HCT116 (cell line): Measurements from ENCODE around the gene CAPSL. TPM values are rescaled to one million over a fixed set of nuclear protein-coding genes. Genes with fewer than 3 reads are reported as not detected.

Experiments used
- ATAC-seq: fragments of 200-7000 bp; cut with Tn5 transposase; 2 replicates; pipeline ENCODE4 v1.9.1; 2020; ENCODE audit warnings: mild to moderate bottlenecking, moderate library complexity
- BruUV-seq: library from RNA; stranded (reverse); fragments of 400-500 nt; replicated peaks from 2 replicates; lab custom pipeline; 2021; lab: Mats Ljungman, UMichigan
- CTCF ChIA-PET: fragments of 300-600 bp; sonication (Branson Sonifier 250); formaldehyde crosslinking; loops from one replicate; lab custom pipeline; 2021; ENCODE audit warnings: antibody characterized with exemption; lab: Charles Lee
- POLR2A ChIA-PET: fragments of 300-600, 350-600 bp; sonication (Branson Sonifier 250); formaldehyde crosslinking; loops from one replicate; lab custom pipeline; 2021; ENCODE audit warnings: antibody characterized with exemption; lab: Charles Lee
- RAD21 ChIA-PET, 2 experiments: fragments of 300-600 bp; sonication (Branson Sonifier 250); formaldehyde crosslinking; loops; one replicate each; lab custom pipeline; 2023; ENCODE audit warnings: low total read pairs in 2 of 2; ENCODE audit not compliant: uncharacterized antibody in 2 of 2, unreplicated experiment in 2 of 2, low non-redundant PET in 1 of 2; lab: Charles Lee
- DNase-seq: peaks from one replicate; pipeline ENCODE4 v3.0.0-alpha.2; 2010; ENCODE audit warnings: low read depth, low spot score
- H2AFZ ChIP-seq: fragments of 200-600 bp; shearing (Covaris generic), sonication (generic); 2 replicates; pipeline ENCODE4 v1.6.1; 2017; ENCODE audit warnings: low read depth, mixed run types, mixed read lengths, antibody characterized with exemption, low read length; ENCODE audit not compliant: poor library complexity, severe bottlenecking
- H3K27ac ChIP-seq: 2 replicates; pipeline ENCODE4 v1.5.1; 2012; ENCODE audit warnings: low read depth, low read length
- H3K27me3 ChIP-seq: fragments of 200-600 bp; sonication (generic); 2 replicates; pipeline ENCODE4 v1.6.1; 2016; ENCODE audit warnings: mixed run types, low read length, mixed read lengths; ENCODE audit not compliant: insufficient read depth
- H3K36me3 ChIP-seq, 2 experiments: fragments of 200-500 bp in 1 of 2; fragments of 200-600 bp in 1 of 2; sonication (Bioruptor generic) in 1 of 2; sonication (generic) in 1 of 2; 2 replicates each; pipeline versions ENCODE4 v1.5.1 to v1.6.1; 2014 to 2016; ENCODE audit warnings: low read length in 2 of 2, inconsistent platforms in 1 of 2, mixed read lengths in 1 of 2, mixed run types in 1 of 2; ENCODE audit not compliant: insufficient read depth in 2 of 2, control insufficient read depth in 1 of 2
- H3K4me1 ChIP-seq, 2 experiments: fragments of 200-600 bp in 1 of 2; sonication (generic) in 1 of 2; 2 replicates each; pipeline versions ENCODE4 v1.5.1 to v1.6.1; 2012 to 2017; ENCODE audit warnings: low read length in 2 of 2, inconsistent platforms in 1 of 2, mild to moderate bottlenecking in 1 of 2, mixed read lengths in 1 of 2, mixed run types in 1 of 2, moderate library complexity in 1 of 2; ENCODE audit not compliant: insufficient read depth in 2 of 2, control insufficient read depth in 1 of 2
- H3K4me2 ChIP-seq: fragments of 200-600 bp; sonication (generic); 2 replicates; pipeline ENCODE4 v1.6.1; 2017; ENCODE audit warnings: mixed run types, low read length, mixed read lengths
- H3K4me3 ChIP-seq, 2 experiments: fragments of 200-600 bp in 1 of 2; sonication (generic) in 1 of 2; replicated peaks in 1 of 2; 2 replicates each; pipeline ENCODE4 v1.5.1; 2011 to 2016; ENCODE audit warnings: low read length in 2 of 2, control low read depth in 1 of 2, low read depth in 1 of 2, mild to moderate bottlenecking in 1 of 2, mixed read lengths in 1 of 2, mixed run types in 1 of 2
- H3K79me2 ChIP-seq: fragments of 200-600 bp; sonication (generic); 2 replicates; pipeline ENCODE4 v1.6.1; 2017; ENCODE audit warnings: mild to moderate bottlenecking, mixed run types, low read length, moderate library complexity, mixed read lengths; ENCODE audit not compliant: insufficient read depth
- H3K9ac ChIP-seq: fragments of 200-600 bp; sonication (generic); 2 replicates; pipeline ENCODE4 v1.6.1; 2016; ENCODE audit warnings: low read length, mixed read lengths
- H3K9me2 ChIP-seq: fragments of 200-600 bp; sonication (generic), shearing (Covaris generic); 2 replicates; pipeline ENCODE4 v1.6.1; 2017; ENCODE audit warnings: mixed run types, mild to moderate bottlenecking, moderate library complexity; ENCODE audit not compliant: insufficient read depth
- H3K9me3 ChIP-seq, 2 experiments: fragments of 200-500 bp in 1 of 2; fragments of 200-600 bp in 1 of 2; sonication (Bioruptor generic) in 1 of 2; sonication (generic) in 1 of 2; 2 replicates each; pipeline ENCODE4 v1.6.1; 2014 to 2017; ENCODE audit warnings: low read length in 2 of 2, mixed read lengths in 2 of 2, inconsistent platforms in 1 of 2, low read depth in 1 of 2, mild to moderate bottlenecking in 1 of 2, mixed run types in 1 of 2, moderate library complexity in 1 of 2; ENCODE audit not compliant: control insufficient read depth in 1 of 2, insufficient read depth in 1 of 2
- H4K20me1 ChIP-seq: fragments of 200-600 bp; sonication (generic), shearing (Covaris generic); 2 replicates; pipeline ENCODE4 v1.6.1; 2017; ENCODE audit warnings: mixed run types, mild to moderate bottlenecking, moderate library complexity; ENCODE audit not compliant: insufficient read depth
- CBX3 ChIP-seq: IDR thresholded peaks from 2 replicates; pipeline ENCODE4 v1.6.1; 2012; ENCODE audit warnings: low read depth
- CEBPB ChIP-seq: IDR thresholded peaks from 2 replicates; pipeline ENCODE4 v1.6.1; 2012; ENCODE audit warnings: low read depth
- ELF1 ChIP-seq: IDR thresholded peaks from 2 replicates; pipeline ENCODE4 v1.6.1; 2012; ENCODE audit warnings: low read depth, borderline replicate concordance
- EZH2 ChIP-seq: fragments of 200-600 bp; sonication (generic); IDR thresholded peaks from 2 replicates; pipeline ENCODE4 v1.6.1; 2017; ENCODE audit warnings: antibody characterized with exemption, mixed run types
- EZH2phosphoT487 ChIP-seq: fragments of 200-600 bp; IDR thresholded peaks from 2 replicates; pipeline ENCODE4 v1.6.1; 2018; ENCODE audit warnings: antibody characterized with exemption, borderline replicate concordance
- FOSL1 ChIP-seq: IDR thresholded peaks from 2 replicates; pipeline ENCODE4 v1.6.1; 2012; ENCODE audit warnings: low read depth
- JUND ChIP-seq: IDR thresholded peaks from 2 replicates; pipeline ENCODE4 v1.6.1; 2012
- MAX ChIP-seq: IDR thresholded peaks from 2 replicates; pipeline ENCODE4 v1.6.1; 2012
- POLR2A ChIP-seq: IDR thresholded peaks from 2 replicates; pipeline ENCODE4 v1.7.0; 2011; ENCODE audit warnings: borderline replicate concordance; ENCODE audit not compliant: insufficient read depth, insufficient read length; ENCODE audit errors: extremely low read depth
- POLR2AphosphoS5 ChIP-seq: IDR thresholded peaks from 2 replicates; pipeline ENCODE4 v1.6.1; 2011; ENCODE audit warnings: mild to moderate bottlenecking, low read depth, low read length, moderate library complexity
- SIN3A ChIP-seq: IDR thresholded peaks from 2 replicates; pipeline ENCODE4 v1.6.1; 2012; ENCODE audit warnings: low read depth
- TCF7L2 ChIP-seq: IDR thresholded peaks from 2 replicates; pipeline ENCODE4 v1.7.0; 2011; ENCODE audit warnings: borderline replicate concordance, inconsistent platforms; ENCODE audit not compliant: insufficient read depth, insufficient read length; ENCODE audit errors: extremely low read depth
- YY1 ChIP-seq: IDR thresholded peaks from 2 replicates; pipeline ENCODE4 v1.6.1; 2011; ENCODE audit warnings: low read length, low read depth, moderate library complexity, mild to moderate bottlenecking; ENCODE audit not compliant: insufficient replicate concordance; ENCODE audit errors: extremely low read depth
- ZBTB33 ChIP-seq: IDR thresholded peaks from 2 replicates; pipeline ENCODE4 v1.6.1; 2011; ENCODE audit warnings: mild to moderate bottlenecking, low read length, moderate library complexity; ENCODE audit not compliant: insufficient replicate concordance; ENCODE audit errors: extremely low read depth
- intact Hi-C: fragments of 100-400 bp; cut with micrococcal nuclease; formaldehyde crosslinking; loops from 2 replicates; pipeline ENCODE4 v1.10.0; 2022
- total RNA-seq: library from RNA; stranded (reverse); gene quantifications from one replicate; pipeline ENCODE4 v1.2.1, GENCODE V29; 2021; ENCODE audit not compliant: unreplicated experiment

CAPSL gene
- total RNA-seq, 1 experiment from 2014 or later: not detected

GRCh38 chr5:35881758-35882157 lies 56.7 kb downstream of the CAPSL start:
- ChIA-PET POLR2A (no interaction called here), CTCF (no interaction called here), RAD21 (no interaction called here)
- Histone ChIP-seq H3K9ac (no peak overlapping the region), H3K36me3 (no peaks in the 10 kb centered on the region), H3K27ac (no peak overlapping the region), H2AFZ (no peak overlapping the region), H4K20me1 (no peaks in the 10 kb centered on the region), H3K27me3 (no peaks in the 10 kb centered on the region), H3K4me1 (peaks cover 0 to 10% of the 10 kb centered on the region in 2 experiments; a peak in 2 of 4 replicates), H3K4me3 (no peak overlapping the region), H3K79me2 (no peaks in the 10 kb centered on the region), H3K4me2 (no peak overlapping the region), H3K9me2 (no peaks in the 10 kb centered on the region), H3K9me3 (no peaks in the 10 kb centered on the region)
- BruUV-seq: no TSS peak
- no peak for TF ChIP-seq YY1
- TF ChIP-seq EZH2: no peak
- TF ChIP-seq SIN3A: no peak
- no peak for TF ChIP-seq POLR2A
- TF ChIP-seq EZH2phosphoT487: no peak
- TF ChIP-seq CBX3: no peak
- no peak for TF ChIP-seq JUND
- no peak for TF ChIP-seq TCF7L2
- no peak for TF ChIP-seq FOSL1
- no peak for TF ChIP-seq ELF1
- TF ChIP-seq ZBTB33: no peak
- TF ChIP-seq CEBPB: no peak
- TF ChIP-seq MAX: no peak
- TF ChIP-seq POLR2AphosphoS5: no peak
- intact Hi-C loops: no loop called here
- ATAC-seq (no peak), DNase-seq (no peak)
